GM06990 (cell line): Measurements from ENCODE around the gene DKKL1.

Experiments
- DNase-seq: peaks from one replicate; pipeline ENCODE4 v3.0.0-alpha.2; 2011; ENCODE audit not compliant: insufficient read length; ENCODE audit errors: extremely low read depth
- H3K27me3 ChIP-seq: replicated peaks from 2 replicates; pipeline ENCODE4 v1.6.0; 2011; ENCODE audit warnings: low read length; ENCODE audit not compliant: control insufficient read depth, insufficient read depth
- H3K36me3 ChIP-seq: 2 replicates; pipeline ENCODE4 v1.5.1; 2011; ENCODE audit warnings: low read length; ENCODE audit not compliant: control insufficient read depth, insufficient read depth
- H3K4me3 ChIP-seq: replicated peaks from 2 replicates; pipeline ENCODE4 v1.5.1; 2011; ENCODE audit warnings: low read depth, mild to moderate bottlenecking, control low read depth, low read length
- CTCF ChIP-seq: IDR thresholded peaks from 2 replicates; pipeline ENCODE4 v1.5.1; 2011; ENCODE audit warnings: low read length, control low read depth, mild to moderate bottlenecking, inconsistent platforms; ENCODE audit not compliant: insufficient read depth, poor library complexity, severe bottlenecking

Gene DKKL1

GRCh38 chr19:49407079-49407478 lies 43.4 kb downstream of the DKKL1 start:
- no peak for DNase-seq
- Histone ChIP-seq H3K36me3 (no peaks in the 10 kb centered on the region), H3K4me3 (no peak overlapping the region), H3K27me3 (no peaks in the 10 kb centered on the region)
- TF ChIP-seq CTCF: no peak

DNA sequence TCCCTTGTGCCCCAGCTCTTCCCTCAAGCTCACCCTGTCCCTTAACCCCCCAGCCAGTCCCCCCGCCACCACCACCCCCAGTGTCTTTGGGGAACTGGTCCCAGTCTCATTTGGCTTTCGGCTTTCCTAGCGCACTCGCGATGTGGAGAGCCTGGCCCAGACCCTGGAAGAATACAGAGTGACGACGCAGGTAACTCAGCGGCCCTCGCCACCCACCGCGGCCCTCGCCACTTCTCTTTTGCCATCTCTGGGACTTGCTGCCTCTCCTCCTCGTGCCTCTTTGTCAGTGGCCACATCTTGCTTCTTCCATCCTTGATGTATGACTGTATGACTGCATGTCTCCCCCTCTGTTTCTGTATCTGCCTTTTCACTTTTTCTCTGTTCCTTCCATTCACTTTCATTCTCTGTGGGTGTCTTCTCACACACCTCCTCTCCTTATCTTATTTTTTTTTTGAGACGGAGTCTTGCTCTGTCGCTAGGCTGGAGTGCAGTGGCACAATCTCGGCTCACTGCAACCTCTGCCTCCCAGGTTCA lies 43.9 kb downstream of the DKKL1 start:
- H3K27me3 ChIP-seq: no peaks in the 10 kb centered on the region

DNA sequence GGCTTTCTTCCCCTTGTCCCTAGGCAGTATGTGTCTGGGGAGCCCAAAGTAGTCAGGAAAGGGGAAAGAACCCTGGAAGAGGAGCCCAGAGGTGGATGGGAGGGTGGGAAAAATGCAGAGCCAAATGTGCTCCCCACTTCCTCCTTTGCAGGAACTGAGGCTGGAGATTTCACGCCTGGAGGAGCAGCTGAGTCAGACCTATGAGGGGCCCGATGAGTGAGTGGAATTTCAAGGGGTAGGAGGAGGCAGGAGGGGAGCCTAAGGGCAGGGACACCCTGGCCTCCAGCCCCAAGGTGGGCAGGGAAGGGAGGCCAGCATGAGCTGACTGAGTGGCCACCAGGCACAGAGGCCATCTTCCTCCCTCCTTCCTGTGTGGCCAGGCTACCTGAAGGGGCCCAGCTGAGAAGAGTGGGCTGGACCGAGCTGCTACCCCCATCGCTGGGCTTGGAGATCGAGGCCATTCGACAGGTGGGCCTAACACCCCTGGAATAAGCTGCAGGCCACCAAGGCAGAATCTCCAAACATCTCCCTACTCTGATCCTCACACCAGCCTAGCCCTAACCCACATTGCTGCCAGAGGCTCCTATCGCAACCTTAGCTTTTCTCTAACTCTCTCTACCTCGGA lies 45.3 kb downstream of the DKKL1 start:
- no peaks in the 10 kb centered on the region for H3K36me3 ChIP-seq
- no peak overlapping the region for H3K4me3 ChIP-seq
- no peaks in the 10 kb centered on the region for H3K27me3 ChIP-seq
- no peak for TF ChIP-seq CTCF
- DNase-seq: no peak

More for the DNA sequence above, 43.9 kb downstream of the DKKL1 start:
- no peak for DNase-seq
- Histone ChIP-seq H3K4me3 (no peak overlapping the region), H3K36me3 (no peaks in the 10 kb centered on the region)
- TF ChIP-seq CTCF: no peak

DNA sequence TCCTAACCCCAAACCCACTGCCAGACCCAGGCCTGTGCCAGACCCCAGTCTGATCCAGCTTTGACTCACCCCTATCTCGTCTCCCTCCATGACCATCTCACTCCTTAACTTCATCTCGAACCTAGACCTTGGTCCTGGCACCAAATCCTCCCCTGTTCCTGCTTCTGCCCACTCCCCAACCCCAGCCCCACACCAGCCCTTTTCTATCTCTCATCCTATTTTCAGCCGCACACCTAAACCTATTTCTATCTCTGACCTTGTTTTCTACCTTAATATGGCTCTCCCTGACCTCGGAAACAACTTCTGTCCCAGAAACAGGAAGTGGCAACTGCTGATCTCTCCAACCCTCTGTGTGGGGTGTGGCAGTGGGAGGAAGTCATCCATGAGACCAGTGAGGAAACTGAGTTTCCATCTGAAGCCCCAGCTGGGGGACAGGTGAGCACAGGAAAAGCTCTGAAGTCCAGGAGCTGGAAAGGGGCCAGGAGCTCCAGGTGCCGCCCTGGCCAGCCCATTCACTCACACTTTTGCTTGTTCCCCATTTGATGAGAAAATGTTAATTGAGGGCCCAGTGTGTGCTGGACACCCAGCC lies 45.9 kb downstream of the DKKL1 start:
- no peak for TF ChIP-seq CTCF
- no peaks in the 10 kb centered on the region for H3K36me3 ChIP-seq
- H3K4me3 ChIP-seq: no peak overlapping the region
- DNase-seq: peak; percentile 53
- H3K27me3 ChIP-seq: no peaks in the 10 kb centered on the region

DNA sequence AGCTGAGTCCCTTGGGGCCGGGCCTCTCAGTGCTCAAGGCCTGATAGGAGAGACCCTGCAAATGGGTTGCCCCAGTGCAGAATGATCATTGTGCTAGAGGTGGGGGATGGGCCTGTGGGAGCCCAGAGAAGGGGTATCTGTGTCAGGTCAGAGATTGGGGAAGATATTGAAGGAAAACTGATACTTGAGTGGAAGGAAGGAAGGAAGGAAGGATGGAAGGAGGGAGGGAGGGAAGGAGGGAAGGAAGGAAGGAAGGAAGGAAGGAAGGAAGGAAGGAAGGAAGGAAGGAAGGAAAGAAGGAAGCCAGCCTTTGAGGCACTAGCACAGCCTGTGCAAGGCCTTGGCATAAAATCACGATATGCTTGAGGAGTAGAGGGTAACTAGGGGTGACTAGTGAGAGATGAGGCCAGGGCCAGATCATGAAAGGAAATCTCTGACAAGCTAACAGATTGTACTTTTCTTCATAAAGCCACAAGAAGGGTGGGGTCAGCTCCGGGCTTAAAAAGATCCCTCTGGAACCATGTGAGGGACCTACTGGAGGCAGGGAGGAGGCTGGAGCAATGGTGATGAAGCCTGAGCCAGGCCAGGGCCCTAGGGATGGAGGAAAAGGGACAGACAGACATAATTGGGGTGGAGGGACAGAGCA lies 48.1 kb downstream of the DKKL1 start:
- Histone ChIP-seq H3K36me3 (no peaks in the 10 kb centered on the region), H3K4me3 (no peak overlapping the region), H3K27me3 (no peaks in the 10 kb centered on the region)
- DNase-seq: no peak
- TF ChIP-seq CTCF: no peak
